ENCODE measurements around the gene CDA.

DNA sequence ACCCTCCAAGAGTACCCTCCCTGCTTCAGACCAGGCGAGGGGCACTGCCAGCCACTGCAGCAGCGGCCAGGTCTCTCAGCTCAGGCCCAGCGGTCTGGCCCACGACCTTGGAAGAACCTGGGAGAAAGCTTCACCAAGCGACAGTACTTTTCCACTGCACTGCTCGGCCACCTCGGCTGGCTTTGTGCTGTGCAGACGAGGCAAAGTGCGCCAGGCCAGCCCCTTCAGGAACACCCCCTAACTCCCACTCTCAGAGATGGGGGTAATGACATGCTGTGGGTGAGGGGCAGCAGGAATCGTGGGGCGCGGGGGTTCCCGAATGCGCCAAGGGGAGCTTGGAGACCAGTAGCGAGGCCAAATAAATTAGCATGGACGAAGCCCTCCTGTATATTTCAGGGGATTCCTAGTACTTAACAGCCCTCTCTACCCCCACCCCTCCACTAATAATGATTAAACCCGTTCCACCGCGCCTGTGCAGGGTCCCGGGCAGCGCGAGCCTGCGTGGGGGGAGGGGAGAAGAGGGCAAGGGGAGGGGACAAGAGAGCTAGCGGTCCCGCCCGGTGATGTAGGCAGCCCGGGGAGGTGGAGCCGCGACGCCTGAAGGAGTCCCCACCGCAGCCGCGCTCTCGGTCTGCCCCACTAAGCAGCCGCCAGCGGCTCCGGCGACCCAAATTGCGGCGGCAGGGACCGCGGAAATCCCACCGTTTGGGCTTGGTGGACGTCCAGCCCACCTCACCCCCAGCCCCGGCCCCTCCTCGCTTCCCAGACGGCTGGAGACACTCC lies 36.8 kb upstream of the CDA start, which contains the start of gene FAM43B:
- TF ChIP-seq, protein P1, sequence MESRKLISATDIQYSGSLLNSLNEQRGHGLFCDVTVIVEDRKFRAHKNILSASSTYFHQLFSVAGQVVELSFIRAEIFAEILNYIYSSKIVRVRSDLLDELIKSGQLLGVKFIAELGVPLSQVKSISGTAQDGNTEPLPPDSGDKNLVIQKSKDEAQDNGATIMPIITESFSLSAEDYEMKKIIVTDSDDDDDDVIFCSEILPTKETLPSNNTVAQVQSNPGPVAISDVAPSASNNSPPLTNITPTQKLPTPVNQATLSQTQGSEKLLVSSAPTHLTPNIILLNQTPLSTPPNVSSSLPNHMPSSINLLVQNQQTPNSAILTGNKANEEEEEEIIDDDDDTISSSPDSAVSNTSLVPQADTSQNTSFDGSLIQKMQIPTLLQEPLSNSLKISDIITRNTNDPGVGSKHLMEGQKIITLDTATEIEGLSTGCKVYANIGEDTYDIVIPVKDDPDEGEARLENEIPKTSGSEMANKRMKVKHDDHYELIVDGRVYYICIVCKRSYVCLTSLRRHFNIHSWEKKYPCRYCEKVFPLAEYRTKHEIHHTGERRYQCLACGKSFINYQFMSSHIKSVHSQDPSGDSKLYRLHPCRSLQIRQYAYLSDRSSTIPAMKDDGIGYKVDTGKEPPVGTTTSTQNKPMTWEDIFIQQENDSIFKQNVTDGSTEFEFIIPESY (IDR thresholded peaks at IDR 0.05), result no peak
- TF ChIP-seq JUND (IDR thresholded peaks at IDR 0.05; ENCODE audit: low read depth, low read length), result no peak
- no peak for TF ChIP-seq RAD21 (IDR thresholded peaks at IDR 0.05; ENCODE audit: insufficient read depth, low read depth, low read length)
- TF ChIP-seq ESRRA (IDR thresholded peaks at IDR 0.05; ENCODE audit: low read length), result no peak
- TF ChIP-seq, protein P2, sequence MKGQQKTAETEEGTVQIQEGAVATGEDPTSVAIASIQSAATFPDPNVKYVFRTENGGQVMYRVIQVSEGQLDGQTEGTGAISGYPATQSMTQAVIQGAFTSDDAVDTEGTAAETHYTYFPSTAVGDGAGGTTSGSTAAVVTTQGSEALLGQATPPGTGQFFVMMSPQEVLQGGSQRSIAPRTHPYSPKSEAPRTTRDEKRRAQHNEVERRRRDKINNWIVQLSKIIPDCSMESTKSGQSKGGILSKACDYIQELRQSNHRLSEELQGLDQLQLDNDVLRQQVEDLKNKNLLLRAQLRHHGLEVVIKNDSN (IDR thresholded peaks at IDR 0.05; ENCODE audit: borderline replicate concordance, extremely low read length, insufficient read depth, low read depth, low read length), result no peak
- TF ChIP-seq, protein P3, sequence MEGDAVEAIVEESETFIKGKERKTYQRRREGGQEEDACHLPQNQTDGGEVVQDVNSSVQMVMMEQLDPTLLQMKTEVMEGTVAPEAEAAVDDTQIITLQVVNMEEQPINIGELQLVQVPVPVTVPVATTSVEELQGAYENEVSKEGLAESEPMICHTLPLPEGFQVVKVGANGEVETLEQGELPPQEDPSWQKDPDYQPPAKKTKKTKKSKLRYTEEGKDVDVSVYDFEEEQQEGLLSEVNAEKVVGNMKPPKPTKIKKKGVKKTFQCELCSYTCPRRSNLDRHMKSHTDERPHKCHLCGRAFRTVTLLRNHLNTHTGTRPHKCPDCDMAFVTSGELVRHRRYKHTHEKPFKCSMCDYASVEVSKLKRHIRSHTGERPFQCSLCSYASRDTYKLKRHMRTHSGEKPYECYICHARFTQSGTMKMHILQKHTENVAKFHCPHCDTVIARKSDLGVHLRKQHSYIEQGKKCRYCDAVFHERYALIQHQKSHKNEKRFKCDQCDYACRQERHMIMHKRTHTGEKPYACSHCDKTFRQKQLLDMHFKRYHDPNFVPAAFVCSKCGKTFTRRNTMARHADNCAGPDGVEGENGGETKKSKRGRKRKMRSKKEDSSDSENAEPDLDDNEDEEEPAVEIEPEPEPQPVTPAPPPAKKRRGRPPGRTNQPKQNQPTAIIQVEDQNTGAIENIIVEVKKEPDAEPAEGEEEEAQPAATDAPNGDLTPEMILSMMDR (IDR thresholded peaks at IDR 0.05 in 2 of 3, conservative IDR thresholded peaks at IDR 0.05 in 1 of 3; ENCODE audit: control insufficient read depth in 2 of 3, extremely low read depth in 1 of 3, insufficient read depth in 1 of 3, low read depth in 3 of 3, low read length in 3 of 3), result no peak
- no peak for TF ChIP-seq FOXM1 (IDR thresholded peaks at IDR 0.05; ENCODE audit: low read depth, low read length)
- no peak for TF ChIP-seq SMC3 (IDR thresholded peaks at IDR 0.05; ENCODE audit: borderline replicate concordance, low read length)
- TF ChIP-seq POLR2A (IDR thresholded peaks at IDR 0.05; ENCODE audit: low read depth, low read length), result no peak
- TF ChIP-seq IRF4 (IDR thresholded peaks at IDR 0.05; ENCODE audit: low read depth, low read length), result no peak
- TF ChIP-seq STAT3 (IDR thresholded peaks at IDR 0.05; ENCODE audit: low read depth, low read length), result no peak
